DMS53 treated with DMSO at 0.1 percent for 48 hours (cell line): ENCODE data around the gene LRRC51.

ENCODE experiments used
- DNase-seq: peaks from one replicate; lab custom pipeline; 2025; ENCODE audit not compliant: unreplicated experiment; lab: John Stamatoyannopoulos, UW

Gene LRRC51

DNA sequence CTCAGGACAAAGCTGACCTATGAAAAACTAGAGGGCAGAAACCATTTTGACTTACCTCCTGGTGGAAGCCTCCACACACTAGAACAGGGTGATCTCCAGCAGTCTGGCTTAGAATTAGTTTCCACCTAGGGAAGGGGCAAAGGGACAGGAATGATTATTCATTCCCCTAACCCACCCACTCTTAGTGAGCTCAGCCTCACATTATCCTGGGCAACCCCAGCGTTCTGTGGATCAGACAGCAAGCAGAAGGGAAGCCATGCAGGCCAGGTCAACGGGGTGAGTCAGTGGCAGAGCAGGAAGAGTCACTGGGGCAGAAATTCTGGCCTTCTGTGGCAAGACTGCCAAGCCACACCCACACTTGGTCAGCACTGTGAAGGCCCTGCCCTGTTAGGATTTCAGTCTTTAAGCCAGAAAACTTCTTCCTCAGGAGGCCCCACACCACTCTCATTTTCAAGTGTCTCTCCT is 10.8 kb upstream of the LRRC51 start:
- DNase-seq, result peak; percentile 69

DNA sequence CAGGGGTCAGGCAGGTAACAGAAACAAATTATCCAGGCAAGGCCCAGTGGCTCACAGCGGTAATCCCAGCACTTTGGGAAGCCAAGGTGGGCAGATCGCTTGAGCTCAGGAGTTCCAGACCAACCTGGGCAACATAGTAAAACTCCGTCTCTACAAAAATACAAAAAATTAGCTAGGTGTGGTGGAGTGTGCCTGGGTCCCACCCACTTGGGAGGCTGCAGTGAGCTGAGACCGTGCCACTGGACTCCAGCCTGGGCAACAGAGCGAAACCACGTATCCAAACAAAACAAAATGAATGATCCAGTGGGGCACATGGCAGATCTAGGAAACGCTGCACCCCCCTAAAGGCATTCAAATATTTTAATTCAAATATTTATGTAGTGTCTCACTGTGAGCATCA is 10.2 kb upstream of the LRRC51 start:
- DNase-seq, result no peak

DNA sequence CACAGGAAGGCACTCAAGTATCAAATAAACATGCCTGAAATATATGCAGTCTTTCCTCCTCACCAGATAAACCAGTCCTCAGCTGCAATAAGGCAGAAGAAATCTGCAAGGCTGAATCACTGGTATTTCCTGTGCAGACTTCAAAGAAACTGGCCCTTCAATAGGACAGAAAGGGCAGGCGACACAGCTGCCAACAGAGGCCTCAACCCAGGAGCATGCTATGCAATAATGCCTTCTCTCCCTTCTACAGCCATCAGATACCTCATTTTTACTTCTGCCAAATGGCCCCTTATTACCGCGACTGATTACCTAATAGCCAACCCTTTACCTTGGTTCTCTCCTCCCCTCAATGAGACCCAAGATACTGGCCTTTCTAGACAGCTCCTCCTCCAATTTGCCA is 8.3 kb upstream of the LRRC51 start:
- DNase-seq, result peak; percentile 49

DNA sequence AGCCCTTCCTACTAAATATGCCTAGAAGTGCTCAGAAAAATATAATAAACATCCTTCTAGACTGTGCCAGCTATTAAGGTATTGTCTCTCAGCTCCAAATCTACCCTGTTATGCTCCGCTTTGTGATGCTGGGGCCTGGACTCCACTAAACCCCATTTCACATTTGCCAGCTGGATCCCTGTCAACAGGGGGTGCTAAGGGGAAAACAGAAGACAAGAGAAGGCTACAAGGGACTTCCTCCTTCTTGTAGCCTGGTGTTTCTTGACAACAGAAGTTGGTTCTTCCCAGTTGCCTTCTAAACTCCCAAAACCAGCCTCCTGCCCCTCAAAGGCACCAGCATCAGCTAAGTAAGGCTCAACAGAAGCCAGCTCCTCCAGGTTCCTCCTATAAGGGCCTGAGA is 5.5 kb upstream of the LRRC51 start:
- no peak for DNase-seq

DNA sequence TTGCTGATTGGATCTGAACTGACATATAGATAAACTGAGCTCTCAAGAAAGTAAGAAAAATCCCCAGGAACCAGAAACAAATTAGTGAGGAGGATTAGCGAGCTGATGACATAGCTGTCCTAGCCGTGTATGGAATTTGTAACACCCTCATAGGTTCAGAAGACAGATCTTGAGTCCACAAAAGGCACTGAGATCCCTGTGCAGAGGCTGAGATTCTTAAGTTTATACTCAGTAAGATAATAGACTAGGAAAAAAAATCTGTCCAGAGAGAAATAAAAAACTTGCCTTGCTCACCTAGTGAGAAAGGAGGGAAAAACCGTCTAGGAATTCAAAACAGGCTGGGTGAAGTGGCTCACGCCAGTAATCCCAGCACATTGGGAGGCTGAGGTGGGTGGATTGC is 4.9 kb upstream of the LRRC51 start:
- no peak for DNase-seq

GRCh38 chr11:72078477-72078876 is 2.2 kb upstream of the LRRC51 start:
- DNase-seq, result no peak

GRCh38 chr11:72079819-72080325 is 778 bp upstream of the LRRC51 start:
- DNase-seq, result peak; percentile 48

DNA sequence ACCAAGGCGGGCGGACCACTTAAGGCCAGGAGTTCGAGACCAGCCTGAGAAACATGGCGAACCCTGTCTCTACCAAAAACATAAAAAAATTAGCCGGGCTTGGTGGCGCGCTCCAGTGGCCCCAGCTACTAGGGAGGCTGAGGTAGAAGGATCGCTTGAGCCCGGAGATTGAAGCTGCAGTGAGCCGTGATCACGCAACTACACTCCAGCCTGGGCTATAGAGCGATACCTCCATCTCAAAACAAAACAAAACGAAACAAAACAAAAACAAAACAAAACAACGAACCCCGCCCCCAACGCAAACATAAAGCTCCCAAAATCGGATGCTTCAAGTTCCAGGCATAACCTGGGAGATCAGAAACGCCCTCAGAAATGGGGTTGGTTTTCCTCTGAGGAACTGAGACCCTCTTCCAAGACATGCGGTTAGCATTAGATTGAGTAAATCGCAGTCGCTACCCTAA is 564 bp downstream of the LRRC51 start:
- no peak for DNase-seq

- DNase-seq, result peak; percentile 34
These were observed 1.3 kb downstream of the LRRC51 start for GRCh38 chr11:72081821-72082453.

DNA sequence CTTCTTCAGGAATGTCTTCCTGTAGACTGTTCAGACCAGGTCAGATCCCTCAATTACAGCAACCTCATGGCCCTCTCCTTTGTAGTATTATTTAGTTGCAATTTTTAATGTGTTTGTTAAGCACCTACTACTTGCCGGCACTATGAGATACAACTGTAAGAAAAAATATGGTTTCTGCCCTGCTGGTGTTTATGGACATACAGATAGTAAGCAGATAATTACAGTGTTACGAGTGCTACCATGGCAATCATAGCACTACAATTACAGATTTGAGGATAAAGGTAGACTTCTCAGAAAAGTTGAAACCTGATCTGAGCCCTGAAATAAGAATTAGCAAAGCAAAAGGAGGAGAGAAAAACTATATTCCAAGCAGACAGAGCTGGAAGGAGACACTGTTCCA is 2.8 kb downstream of the LRRC51 start:
- DNase-seq, result no peak

DNA sequence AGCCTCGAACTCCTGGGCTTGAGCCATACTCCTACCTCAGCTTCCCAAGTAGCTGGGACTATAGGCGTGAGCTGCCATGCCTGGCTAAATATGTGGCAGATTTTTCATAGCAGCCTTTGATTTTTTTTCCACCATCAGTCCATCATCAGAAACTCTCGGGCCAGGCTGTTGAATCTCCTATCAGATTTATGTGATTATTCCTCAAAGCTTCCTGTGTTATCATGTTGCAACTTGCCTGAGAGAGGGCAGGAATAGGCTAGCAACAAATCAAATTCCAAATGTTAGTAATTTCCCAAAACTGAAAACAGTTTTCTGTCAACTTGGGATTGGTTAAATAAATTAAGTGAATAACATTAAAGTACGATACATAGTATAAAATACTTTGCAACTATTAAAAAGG is 3.4 kb downstream of the LRRC51 start:
- DNase-seq, result no peak

DNA sequence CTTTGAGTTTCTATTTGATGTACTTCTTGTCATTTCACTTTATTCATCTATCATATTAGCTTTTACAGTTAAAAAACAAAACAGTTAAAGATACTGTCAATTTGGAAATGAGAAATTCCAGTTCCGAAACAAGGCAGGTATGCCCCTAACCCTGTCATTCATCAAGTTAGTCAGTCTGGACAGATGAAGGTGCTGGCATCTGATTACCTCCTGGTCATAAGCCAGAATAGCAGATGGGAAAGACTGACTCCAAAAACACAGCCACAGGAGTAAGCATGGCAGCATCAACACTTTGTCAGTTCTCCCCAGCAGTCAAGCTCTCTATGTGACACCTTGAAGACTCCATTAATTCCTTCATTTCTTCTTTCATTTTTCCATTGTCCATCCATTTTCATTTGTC is 4.3 kb downstream of the LRRC51 start:
- DNase-seq, result no peak

GRCh38 chr11:72085621-72086351 is 5.1 kb downstream of the LRRC51 start:
- no peak for DNase-seq

- DNase-seq, result no peak
These were observed 7.6 kb downstream of the LRRC51 start for GRCh38 chr11:72088076-72088808.

- peak; percentile 62 for DNase-seq
These were observed 10.6 kb downstream of the LRRC51 start for GRCh38 chr11:72091292-72091691.

GRCh38 chr11:72098741-72099140 is 18.1 kb downstream of the LRRC51 start:
- DNase-seq, result no peak

- no peak for DNase-seq
These were observed 19.4 kb downstream of the LRRC51 start for GRCh38 chr11:72100009-72100408.

DNA sequence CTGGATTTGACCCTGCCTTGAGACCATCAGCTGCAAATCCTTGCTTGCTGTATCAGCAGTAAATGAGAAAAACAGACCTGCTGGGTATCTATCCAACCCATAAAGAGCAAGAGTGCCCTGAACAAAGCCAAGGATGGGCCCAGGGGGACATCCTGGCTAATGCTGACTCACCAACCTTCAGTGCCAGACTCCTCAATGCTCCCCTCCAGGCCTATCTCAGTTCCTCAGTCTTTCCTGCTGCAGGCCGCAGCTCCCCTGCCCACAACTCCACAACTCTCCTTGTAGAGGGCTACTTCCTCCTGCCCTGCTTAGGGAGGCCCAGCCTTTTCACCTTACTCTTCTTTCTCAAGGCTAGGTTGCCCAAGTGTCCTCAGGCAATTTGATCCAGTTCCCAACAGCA is 19.8 kb downstream of the LRRC51 start:
- DNase-seq, result no peak

DNA sequence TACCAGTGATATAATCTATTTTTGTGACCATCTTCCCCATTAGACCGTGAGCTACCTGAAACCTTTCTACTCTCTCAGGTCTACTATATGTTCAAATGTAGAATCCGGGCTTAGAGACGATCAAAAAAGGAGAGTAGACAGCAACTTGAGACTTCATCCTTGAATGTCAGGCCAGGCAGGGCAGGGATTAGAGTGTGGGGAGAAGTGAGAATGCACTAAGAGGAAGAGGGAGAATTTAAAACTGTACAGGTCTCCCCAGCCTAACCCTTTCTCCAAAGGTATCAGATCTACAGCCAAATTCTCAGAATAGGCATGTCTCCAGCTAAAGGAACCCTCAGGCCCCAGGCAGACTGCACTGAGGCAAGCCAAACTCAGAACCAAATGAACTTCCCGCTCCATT is 21.5 kb downstream of the LRRC51 start:
- DNase-seq, result no peak

DNA sequence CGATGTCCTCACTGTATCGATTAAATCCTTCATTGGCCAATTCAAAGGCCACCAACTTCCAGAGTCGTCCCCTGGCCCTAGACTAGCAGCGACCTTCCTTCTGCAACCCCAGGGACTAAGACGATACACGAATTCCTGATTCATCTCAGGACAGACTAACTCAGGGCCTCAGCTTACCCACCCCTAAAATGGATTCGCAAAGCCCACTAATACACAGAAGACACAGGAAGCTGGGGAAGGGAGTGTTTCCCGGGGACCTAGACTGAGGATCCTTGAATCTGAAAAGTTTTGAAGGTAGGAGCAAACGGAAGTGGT is 21.9 kb downstream of the LRRC51 start:
- no peak for DNase-seq

DNA sequence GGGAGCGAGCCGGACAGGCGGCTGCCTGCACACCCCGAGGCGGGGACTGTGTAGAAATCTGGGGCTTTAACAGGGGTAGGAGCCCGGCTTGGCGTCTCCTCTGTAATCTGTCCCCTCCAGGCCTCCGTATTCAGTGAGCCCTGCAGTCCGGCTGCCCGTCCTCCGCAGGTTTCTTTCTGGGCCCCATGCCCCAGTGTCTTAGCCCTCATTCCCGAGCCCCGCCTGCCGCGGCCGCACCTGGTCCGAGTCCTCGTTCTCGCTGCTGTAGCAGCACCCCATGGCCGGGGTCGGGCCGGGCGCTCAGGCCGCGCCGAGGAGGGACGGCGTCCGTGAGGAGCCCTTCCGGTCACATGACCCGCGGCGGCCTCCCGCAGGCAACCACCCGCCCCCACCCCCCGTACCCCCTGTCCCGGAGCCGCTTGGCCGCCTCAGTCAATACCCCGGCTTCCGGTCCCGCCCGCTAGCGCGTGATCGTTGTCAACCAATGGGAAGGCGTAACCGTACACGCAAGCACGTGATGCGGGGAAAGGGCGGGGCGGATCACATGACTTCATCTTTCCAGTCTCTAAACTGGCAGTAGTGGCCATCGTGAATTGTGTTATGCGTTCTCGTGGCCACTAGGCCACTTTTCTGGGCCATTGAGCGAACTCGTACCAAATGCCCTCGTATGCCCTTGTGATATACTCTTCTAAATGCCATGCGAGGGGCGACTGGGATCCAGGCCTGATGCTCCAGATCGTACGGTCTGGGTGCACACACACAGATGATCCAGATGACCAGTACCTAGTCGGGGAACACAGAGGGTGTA is 22.5 kb downstream of the LRRC51 start, which contains the start of gene LAMTOR1:
TSS of gene LAMTOR1 (minus strand) at position 352 of the 808 bp plus-strand sequence. CDS start at position 279, 73 bp downstream.
- DNase-seq, result peak; percentile 100
